Fibroblast of villous mesenchyme (primary cell): Measurements from ENCODE around the gene COMT. TPM values are rescaled to one million over a fixed set of nuclear protein-coding genes. Genes with fewer than 3 reads are reported as not detected.

Source experiments
- DNase-seq: peaks from one replicate; pipeline ENCODE4 v3.0.0-alpha.2; 2010; ENCODE audit warnings: low read depth
- H3K4me3 ChIP-seq: 2 replicates; pipeline ENCODE4 v1.5.1; 2011; ENCODE audit warnings: low read depth, mild to moderate bottlenecking, low read length
- total RNA-seq: library from RNA; depleted of rRNA; stranded (reverse); fragments of >200 nt; gene quantifications from 2 replicates; pipeline ENCODE4 v1.2.3, GENCODE V29; 2012
- TF ChIP-seq, protein P1 (sequence below): IDR thresholded peaks from 2 replicates; pipeline ENCODE4 v1.5.1; 2012; ENCODE audit warnings: low read depth, mild to moderate bottlenecking, low read length; ENCODE audit not compliant: insufficient read depth

Gene COMT
- total RNA-seq, 1 donor: 173 TPM

DNA sequence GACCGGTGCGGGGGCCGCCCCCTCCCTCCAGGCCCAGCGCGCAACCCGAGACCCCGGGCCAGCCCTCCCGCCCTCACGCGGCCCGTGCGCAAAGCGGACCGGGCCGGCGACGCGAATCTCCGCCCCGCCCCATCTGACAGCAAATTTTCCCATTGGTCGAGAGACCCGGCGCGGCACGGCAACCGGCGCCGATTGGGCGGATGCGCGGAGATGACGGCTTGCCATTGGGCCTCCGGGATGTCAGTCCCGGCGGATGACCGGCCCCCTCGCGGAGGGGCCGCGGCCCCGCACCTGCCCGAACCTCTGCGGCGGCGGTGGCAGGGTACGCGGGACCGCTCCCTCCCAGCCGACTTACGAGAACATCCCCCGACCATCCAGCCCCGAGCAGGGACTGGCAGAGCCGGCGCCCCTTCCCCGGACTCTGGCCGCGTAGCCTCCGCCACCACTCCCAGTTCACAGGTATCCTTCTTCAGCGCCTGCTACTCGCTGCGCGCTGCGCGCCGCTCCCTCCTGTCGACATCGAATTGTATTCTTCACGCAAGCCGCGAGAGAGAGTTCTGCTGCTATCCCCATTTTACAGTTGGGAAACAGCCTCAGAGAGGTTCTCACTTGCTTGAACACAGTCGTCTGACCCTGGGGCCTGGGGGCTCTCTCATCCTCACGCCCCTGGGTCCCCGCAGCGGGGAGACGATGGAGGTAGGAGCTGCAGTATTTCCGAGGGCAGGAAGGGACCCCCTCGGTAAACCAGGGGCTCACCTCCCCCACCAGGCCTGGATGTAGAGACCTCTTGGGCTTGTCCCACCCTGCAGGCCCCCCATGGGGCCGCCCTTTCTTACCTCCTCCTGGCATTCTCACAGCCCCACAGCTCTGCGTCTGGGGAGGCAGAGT lies 75.4 kb downstream of the COMT start, which contains the start of gene ARVCF:
Gene ARVCF (minus strand): TSS at position 90 of the 888 bp plus-strand sequence. CDS start 26,029 bp downstream, outside the sequence.
- peak within 1 kb of the TSS; percentile 68 for H3K4me3 ChIP-seq
- DNase-seq: peak; percentile 91
- TF ChIP-seq, protein P1, sequence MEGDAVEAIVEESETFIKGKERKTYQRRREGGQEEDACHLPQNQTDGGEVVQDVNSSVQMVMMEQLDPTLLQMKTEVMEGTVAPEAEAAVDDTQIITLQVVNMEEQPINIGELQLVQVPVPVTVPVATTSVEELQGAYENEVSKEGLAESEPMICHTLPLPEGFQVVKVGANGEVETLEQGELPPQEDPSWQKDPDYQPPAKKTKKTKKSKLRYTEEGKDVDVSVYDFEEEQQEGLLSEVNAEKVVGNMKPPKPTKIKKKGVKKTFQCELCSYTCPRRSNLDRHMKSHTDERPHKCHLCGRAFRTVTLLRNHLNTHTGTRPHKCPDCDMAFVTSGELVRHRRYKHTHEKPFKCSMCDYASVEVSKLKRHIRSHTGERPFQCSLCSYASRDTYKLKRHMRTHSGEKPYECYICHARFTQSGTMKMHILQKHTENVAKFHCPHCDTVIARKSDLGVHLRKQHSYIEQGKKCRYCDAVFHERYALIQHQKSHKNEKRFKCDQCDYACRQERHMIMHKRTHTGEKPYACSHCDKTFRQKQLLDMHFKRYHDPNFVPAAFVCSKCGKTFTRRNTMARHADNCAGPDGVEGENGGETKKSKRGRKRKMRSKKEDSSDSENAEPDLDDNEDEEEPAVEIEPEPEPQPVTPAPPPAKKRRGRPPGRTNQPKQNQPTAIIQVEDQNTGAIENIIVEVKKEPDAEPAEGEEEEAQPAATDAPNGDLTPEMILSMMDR: peak; percentile 11

DNA sequence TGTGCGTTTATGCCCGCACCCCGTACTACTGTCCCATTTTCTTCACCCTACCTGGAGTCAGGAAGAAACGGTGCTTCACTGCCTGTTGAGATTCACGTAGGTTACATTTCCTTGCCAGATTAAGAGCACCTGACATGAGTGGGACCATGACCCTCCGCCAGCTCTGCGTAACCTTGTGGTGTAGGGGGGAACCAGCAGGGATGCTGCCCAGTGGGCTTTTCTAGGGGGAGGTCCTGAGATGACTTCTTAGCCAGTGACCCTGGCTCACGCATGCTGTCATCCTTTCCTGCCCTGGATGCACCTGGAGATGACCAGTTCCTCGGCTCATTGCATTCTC lies 76.0 kb downstream of the COMT start:
- H3K4me3 ChIP-seq: no peak overlapping the region
- TF ChIP-seq, protein P1: no peak
- no peak for DNase-seq

DNA sequence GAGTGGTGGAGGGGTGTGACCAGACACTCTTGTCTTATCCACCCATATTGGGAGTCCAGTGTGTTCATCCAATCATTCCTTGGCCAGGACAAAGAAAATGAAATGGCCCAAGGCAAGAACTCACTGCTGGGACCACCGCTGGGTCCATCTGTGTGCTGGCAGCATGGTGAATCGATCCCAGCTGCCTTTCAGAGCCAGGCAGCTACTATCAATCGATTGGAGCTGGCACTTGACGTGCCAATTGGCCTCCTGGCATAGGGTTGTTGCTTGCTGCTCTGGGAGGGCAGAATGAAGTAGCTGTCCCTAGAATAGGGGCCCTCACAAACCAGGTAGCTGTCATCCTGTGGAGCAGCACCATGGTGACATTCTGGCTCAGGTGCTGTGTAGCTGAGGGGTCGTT lies 76.4 kb downstream of the COMT start:
- TF ChIP-seq, protein P1: no peak
- DNase-seq: no peak
- H3K4me3 ChIP-seq: no peak overlapping the region

Other genes starting within 250 kb of the COMT start
- 10.4 and 14.8 TPM in 2 replicates for gene SEPTIN5, start 227.3 kb upstream of the COMT start, total RNA-seq
- 0.86 and 2.6 TPM in 2 replicates for gene GP1BB, start 218.2 kb upstream of the COMT start, total RNA-seq
- under 0.01 and 0.43 TPM in 2 replicates for gene TBX1, start 181.0 kb upstream of the COMT start, total RNA-seq
- 5.2 and 11.0 TPM in 2 replicates for gene GNB1L, start 86.9 kb upstream of the COMT start, total RNA-seq
- gene RTL10, start 86.9 kb upstream of the COMT start, total RNA-seq: 15.1 and 19.0 TPM in 2 replicates
- gene TXNRD2, start within 50 bp of the COMT start, total RNA-seq: 34.8 and 39.3 TPM in 2 replicates
- gene ARVCF, start 75.1 kb downstream of the COMT start, total RNA-seq: 6.0 and 8.4 TPM in 2 replicates
- gene TANGO2, start 79.3 kb downstream of the COMT start, total RNA-seq: 30.2 and 32.5 TPM in 2 replicates
- 30.7 and 34.1 TPM in 2 replicates for gene DGCR8, start 138.5 kb downstream of the COMT start, total RNA-seq
- 200 and 206 TPM in 2 replicates for gene RANBP1, start 174.3 kb downstream of the COMT start, total RNA-seq
- gene TRMT2A, start 175.5 kb downstream of the COMT start, total RNA-seq: 35.4 and 45.3 TPM in 2 replicates
- gene ZDHHC8, start 190.0 kb downstream of the COMT start, total RNA-seq: 8.1 and 10.8 TPM in 2 replicates
- 0.43 and 0.97 TPM in 2 replicates for gene CCDC188, start 209.3 kb downstream of the COMT start, total RNA-seq